ENCODE data around the gene SARDH. TPM values are rescaled to one million over a fixed set of nuclear protein-coding genes. Genes with fewer than 3 reads are reported as not detected.

Gene SARDH
- total RNA-seq, 5 donors from 2014 or later (not counting 1 experiment from before 2014, with no cell fraction given): 8.8 to 34.4 (median 23.8) TPM

DNA sequence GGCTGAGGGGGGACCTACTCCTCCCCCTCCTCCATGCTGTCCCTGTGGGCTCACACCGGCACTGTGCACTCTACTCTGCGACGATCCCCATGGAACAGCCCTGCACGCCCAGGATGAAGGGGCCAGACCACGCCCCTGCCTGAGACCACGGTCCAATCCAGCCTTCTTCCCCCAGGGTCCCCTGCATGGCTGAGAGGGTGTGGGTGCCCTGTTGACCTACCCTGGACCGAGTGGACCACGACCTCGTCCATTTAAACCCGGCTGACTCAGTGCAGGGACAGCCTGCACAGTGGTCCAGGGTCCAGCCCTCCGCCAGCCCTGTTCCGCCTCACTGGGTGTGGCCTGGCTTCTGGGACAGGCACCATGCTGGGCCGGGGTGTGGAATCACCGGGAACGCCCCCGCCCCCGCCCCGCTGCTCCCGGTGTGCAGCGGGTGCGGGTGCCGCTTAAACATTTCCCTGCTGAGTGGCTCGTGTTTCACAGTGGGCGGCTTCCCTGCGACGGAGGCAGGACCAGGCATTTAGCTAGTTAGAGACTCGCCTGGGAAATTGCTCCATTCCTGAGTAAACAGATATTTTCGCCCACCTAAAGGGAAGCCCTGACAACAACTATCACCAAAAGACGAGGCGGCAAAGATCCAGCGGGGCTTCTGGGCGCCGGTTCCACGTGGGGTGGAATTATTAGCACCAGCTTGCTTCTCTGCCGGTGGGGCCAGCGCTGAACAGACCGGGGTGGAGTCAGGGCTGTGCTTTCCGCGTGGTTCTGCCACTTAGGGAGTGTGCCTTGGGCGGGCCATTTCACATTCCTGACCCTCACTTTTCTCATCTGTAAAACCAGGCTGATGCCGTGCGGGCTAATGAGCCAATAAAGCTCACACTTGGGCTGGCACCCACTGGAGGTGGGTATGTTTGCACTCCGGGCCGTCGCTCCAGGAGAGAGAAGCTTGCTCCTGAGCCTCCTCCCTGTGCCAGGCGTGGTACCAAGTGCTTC is 79.4 kb downstream of the SARDH start:
- no peak overlapping the region for H3K27ac ChIP-seq (ENCODE audit: low read length)
- peak in 2 of 35 experiments; percentile 13 to 25 for DNase-seq
- ATAC-seq (replicated peaks in 1 of 4): no peak
- Mint-ChIP-seq H3K36me3 (no peaks in the 10 kb centered on the region), H3K9me3 (no peaks in the 10 kb centered on the region), H3K4me3 (peak overlapping the region in 2 of 3 donors; percentile 58 to 67), H3K27me3 (peaks cover 3 to 45% of the 10 kb centered on the region in 2 donors), H3K27ac (peak overlapping the region in 1 of 2 donors; percentile 52), H3K4me1 (peaks cover 40 to 43% (median 41%) of the 10 kb centered on the region in 3 donors)
- no peaks in the 10 kb centered on the region for H3K9me3 ChIP-seq
- WGBS (ENCODE audit: insufficient coverage): 22% methylated on average over 40 of the region's 46 CpGs
- POLR2A ChIA-PET: no interaction called here
- peaks cover 25 to 53% of the 10 kb centered on the region in 2 experiments for H3K4me1 ChIP-seq (ENCODE audit: control insufficient read depth in 1 of 2, extremely low read depth in 1 of 2, insufficient read depth in 2 of 2, low read length in 2 of 2)
- peaks cover 0 to under 1% of the 10 kb centered on the region in 2 donors for H3K36me3 ChIP-seq (ENCODE audit: control insufficient read depth in 2 of 2, extremely low read depth in 1 of 2, insufficient read depth in 1 of 2, low read length in 1 of 2)
- H3K4me3 ChIP-seq (ENCODE audit: control insufficient read depth in 1 of 2, extremely low read depth in 1 of 2, low read length in 1 of 2): peak overlapping the region in 1 of 2 donors; percentile 12
- CTCF ChIA-PET: interaction anchor here in 1 of 2 donors (1.5 kb wide), 1 partner anchor 25 kb away, joined by 7 read pairs; no protein-coding TSS in a partner anchor
- peaks cover 0 to 64% of the 10 kb centered on the region in 2 experiments for H3K27me3 ChIP-seq (replicated peaks in 1 of 2; ENCODE audit: control insufficient read depth in 2 of 2, extremely low read depth in 1 of 2, insufficient read depth in 2 of 2, low read length in 1 of 2)

- peaks cover 0 to 79% of the 10 kb centered on the region in 2 experiments for H3K27me3 ChIP-seq (replicated peaks in 1 of 2; ENCODE audit: control insufficient read depth in 2 of 2, extremely low read depth in 1 of 2, insufficient read depth in 2 of 2, low read length in 1 of 2)
- ATAC-seq (replicated peaks in 1 of 4) (peak in 3 of 4 experiments; percentile 33 to 46 (median 42)), DNase-seq (peak in 5 of 35 experiments; percentile 12 to 35 (median 22))
- Mint-ChIP-seq H3K36me3 (no peaks in the 10 kb centered on the region), H3K9me3 (no peaks in the 10 kb centered on the region), H3K4me1 (peaks cover 41 to 43% (median 42%) of the 10 kb centered on the region in 3 donors), H3K27ac (peak overlapping the region; percentile 22 to 70), H3K27me3 (peaks cover 7 to 59% of the 10 kb centered on the region in 2 donors), H3K4me3 (peak overlapping the region; percentile 50 to 67 (median 67))
- peaks cover 25 to 53% of the 10 kb centered on the region in 2 experiments for H3K4me1 ChIP-seq (ENCODE audit: control insufficient read depth in 1 of 2, extremely low read depth in 1 of 2, insufficient read depth in 2 of 2, low read length in 2 of 2)
- H3K9me3 ChIP-seq: no peaks in the 10 kb centered on the region
- CTCF ChIA-PET: interaction anchor here in 1 of 2 donors (0.6 to 1.5 kb wide), 2 partner anchors 26 to 27 kb away, joined by 3 to 7 read pairs; no protein-coding TSS in a partner anchor
- WGBS (ENCODE audit: insufficient coverage): 71% methylated on average over 5 of the region's 13 CpGs
- POLR2A ChIA-PET: no interaction called here
- H3K27ac ChIP-seq (ENCODE audit: low read length): no peak overlapping the region
- H3K36me3 ChIP-seq (ENCODE audit: control insufficient read depth in 2 of 2, extremely low read depth in 1 of 2, insufficient read depth in 1 of 2, low read length in 1 of 2): no peaks in the 10 kb centered on the region
- peak overlapping the region; percentile 12 to 46 for H3K4me3 ChIP-seq (ENCODE audit: control insufficient read depth in 1 of 2, extremely low read depth in 1 of 2, low read length in 1 of 2)
Measured at GRCh38 chr9:133657120-133657661, 81.0 kb downstream of the SARDH start.

GRCh38 chr9:133656211-133657119 is 81.7 kb downstream of the SARDH start:
- H3K27ac Mint-ChIP-seq: peak overlapping the region; percentile 48 to 57
- H3K36me3 Mint-ChIP-seq: no peaks in the 10 kb centered on the region
- no peaks in the 10 kb centered on the region for H3K9me3 Mint-ChIP-seq
- WGBS (ENCODE audit: insufficient coverage): 50% methylated on average over 28 of the region's 36 CpGs
- peaks cover 7 to 64% of the 10 kb centered on the region in 2 donors for H3K27me3 Mint-ChIP-seq
- H3K4me3 Mint-ChIP-seq: peak overlapping the region; percentile 50 to 67 (median 67)
- peaks cover 41 to 43% (median 42%) of the 10 kb centered on the region in 3 donors for H3K4me1 Mint-ChIP-seq
- H3K4me1 ChIP-seq (ENCODE audit: control insufficient read depth in 1 of 2, extremely low read depth in 1 of 2, insufficient read depth in 2 of 2, low read length in 2 of 2): peaks cover 25 to 53% of the 10 kb centered on the region in 2 experiments
- no peaks in the 10 kb centered on the region for H3K9me3 ChIP-seq
- DNase-seq (peak; percentile 19 to 72 (median 49)), ATAC-seq (replicated peaks in 1 of 4) (peak; percentile 64 to 81 (median 74))
- no peak overlapping the region for H3K27ac ChIP-seq (ENCODE audit: low read length)
- H3K36me3 ChIP-seq (ENCODE audit: control insufficient read depth in 2 of 2, extremely low read depth in 1 of 2, insufficient read depth in 1 of 2, low read length in 1 of 2): no peaks in the 10 kb centered on the region
- ChIA-PET POLR2A (no interaction called here), CTCF (interaction anchor here in 1 of 2 donors (0.6 kb wide), 1 partner anchor 27 kb away, joined by 3 read pairs; no protein-coding TSS in a partner anchor)
- H3K4me3 ChIP-seq (ENCODE audit: control insufficient read depth in 1 of 2, extremely low read depth in 1 of 2, low read length in 1 of 2): peak overlapping the region; percentile 12 to 46
- H3K27me3 ChIP-seq (replicated peaks in 1 of 2; ENCODE audit: control insufficient read depth in 2 of 2, extremely low read depth in 1 of 2, insufficient read depth in 2 of 2, low read length in 1 of 2): peaks cover 0 to 85% of the 10 kb centered on the region in 2 experiments

GRCh38 chr9:133655701-133656100 is 82.5 kb downstream of the SARDH start:
- ATAC-seq (replicated peaks in 1 of 4) (no peak), DNase-seq (no peak)
- no peaks in the 10 kb centered on the region for H3K36me3 ChIP-seq (ENCODE audit: control insufficient read depth in 2 of 2, extremely low read depth in 1 of 2, insufficient read depth in 1 of 2, low read length in 1 of 2)
- Mint-ChIP-seq H3K9me3 (no peaks in the 10 kb centered on the region), H3K36me3 (no peaks in the 10 kb centered on the region), H3K27ac (no peak overlapping the region), H3K4me1 (peaks cover 41 to 43% (median 42%) of the 10 kb centered on the region in 3 donors), H3K4me3 (no peak overlapping the region), H3K27me3 (peaks cover 7 to 64% of the 10 kb centered on the region in 2 donors)
- CTCF ChIA-PET: no interaction called here
- H3K9me3 ChIP-seq: no peaks in the 10 kb centered on the region
- POLR2A ChIA-PET: no interaction called here
- peak overlapping the region in 1 of 2 donors; percentile 1 for H3K4me3 ChIP-seq (ENCODE audit: control insufficient read depth in 1 of 2, extremely low read depth in 1 of 2, low read length in 1 of 2)
- H3K4me1 ChIP-seq (ENCODE audit: control insufficient read depth in 1 of 2, extremely low read depth in 1 of 2, insufficient read depth in 2 of 2, low read length in 2 of 2): peaks cover 25 to 53% of the 10 kb centered on the region in 2 experiments
- WGBS (ENCODE audit: insufficient coverage): 73% methylated on average over 14 of the region's 14 CpGs
- peaks cover 0 to 92% of the 10 kb centered on the region in 2 experiments for H3K27me3 ChIP-seq (replicated peaks in 1 of 2; ENCODE audit: control insufficient read depth in 2 of 2, extremely low read depth in 1 of 2, insufficient read depth in 2 of 2, low read length in 1 of 2)
- H3K27ac ChIP-seq (ENCODE audit: low read length): no peak overlapping the region

GRCh38 chr9:133654736-133655657 is 83.2 kb downstream of the SARDH start:
- Mint-ChIP-seq H3K36me3 (no peaks in the 10 kb centered on the region), H3K27me3 (peaks cover 7 to 65% of the 10 kb centered on the region in 2 donors), H3K4me1 (peaks cover 40% of the 10 kb centered on the region in 3 donors), H3K9me3 (no peaks in the 10 kb centered on the region), H3K27ac (no peak overlapping the region), H3K4me3 (no peak overlapping the region)
- Histone ChIP-seq H3K4me1 (ENCODE audit: control insufficient read depth in 1 of 2, extremely low read depth in 1 of 2, insufficient read depth in 2 of 2, low read length in 2 of 2) (peaks cover 25 to 52% of the 10 kb centered on the region in 2 experiments), H3K27me3 (replicated peaks in 1 of 2; ENCODE audit: control insufficient read depth in 2 of 2, extremely low read depth in 1 of 2, insufficient read depth in 2 of 2, low read length in 1 of 2) (peaks cover 0 to 92% of the 10 kb centered on the region in 2 experiments), H3K9me3 (no peaks in the 10 kb centered on the region), H3K27ac (ENCODE audit: low read length) (no peak overlapping the region), H3K36me3 (ENCODE audit: control insufficient read depth in 2 of 2, extremely low read depth in 1 of 2, insufficient read depth in 1 of 2, low read length in 1 of 2) (no peaks in the 10 kb centered on the region), H3K4me3 (ENCODE audit: control insufficient read depth in 1 of 2, extremely low read depth in 1 of 2, low read length in 1 of 2) (no peak overlapping the region)
- 62% methylated on average over 32 of the region's 38 CpGs for WGBS (ENCODE audit: insufficient coverage)
- CTCF ChIA-PET: no interaction called here
- no peak for ATAC-seq (replicated peaks in 1 of 4)
- POLR2A ChIA-PET: no interaction called here
- DNase-seq: no peak
